Immature natural killer cell (primary cell): ENCODE results near the gene AKAP8L. TPM values are rescaled to one million over a fixed set of nuclear protein-coding genes. Genes with fewer than 3 reads are reported as not detected.

Experiments used
- DNase-seq, 3 donors: peaks; one replicate each; pipeline ENCODE4 v3.0.0; 2022; ENCODE audit warnings: mixed read lengths in 1 of 3
- H3K27ac Mint-ChIP-seq, 6 donors: one replicate each; pipeline ENCODE4 v1.8.0; 2020; ENCODE audit warnings: mixed read lengths in 6 of 6, mild to moderate bottlenecking in 5 of 6, inconsistent platforms in 4 of 6, moderate library complexity in 3 of 6
- H3K27me3 Mint-ChIP-seq, 3 donors: one replicate each; pipeline ENCODE4 v1.8.0; 2020 to 2021; ENCODE audit warnings: low read depth in 3 of 3, mild to moderate bottlenecking in 3 of 3, mixed read lengths in 3 of 3, moderate library complexity in 3 of 3, inconsistent platforms in 1 of 3
- H3K36me3 Mint-ChIP-seq, 3 donors: one replicate each; pipeline ENCODE4 v1.8.0; 2020; ENCODE audit warnings: mixed read lengths in 3 of 3, inconsistent platforms in 2 of 3, mild to moderate bottlenecking in 2 of 3
- H3K4me1 Mint-ChIP-seq, 2 donors: one replicate each; pipeline ENCODE4 v1.8.0; 2020; ENCODE audit warnings: inconsistent platforms in 2 of 2, mild to moderate bottlenecking in 2 of 2, mixed read lengths in 2 of 2, moderate library complexity in 1 of 2
- H3K4me3 Mint-ChIP-seq, 5 donors: one replicate each; pipeline ENCODE4 v1.8.0; 2020; ENCODE audit warnings: mild to moderate bottlenecking in 5 of 5, mixed read lengths in 5 of 5, inconsistent platforms in 3 of 5, moderate library complexity in 3 of 5
- H3K9me3 Mint-ChIP-seq, 6 donors: one replicate each; pipeline ENCODE4 v1.8.0; 2020; ENCODE audit warnings: mild to moderate bottlenecking in 6 of 6, mixed read lengths in 6 of 6, inconsistent platforms in 4 of 6, moderate library complexity in 3 of 6
- polyA plus RNA-seq, 3 donors: library from polyadenylated mRNA; unstranded; fragments of 300-500 nt; fragmentation: Illumina TruSeq; gene quantifications; one replicate each; pipeline ENCODE4 v1.2.3, GENCODE V29; 2021

AKAP8L gene, protein sequence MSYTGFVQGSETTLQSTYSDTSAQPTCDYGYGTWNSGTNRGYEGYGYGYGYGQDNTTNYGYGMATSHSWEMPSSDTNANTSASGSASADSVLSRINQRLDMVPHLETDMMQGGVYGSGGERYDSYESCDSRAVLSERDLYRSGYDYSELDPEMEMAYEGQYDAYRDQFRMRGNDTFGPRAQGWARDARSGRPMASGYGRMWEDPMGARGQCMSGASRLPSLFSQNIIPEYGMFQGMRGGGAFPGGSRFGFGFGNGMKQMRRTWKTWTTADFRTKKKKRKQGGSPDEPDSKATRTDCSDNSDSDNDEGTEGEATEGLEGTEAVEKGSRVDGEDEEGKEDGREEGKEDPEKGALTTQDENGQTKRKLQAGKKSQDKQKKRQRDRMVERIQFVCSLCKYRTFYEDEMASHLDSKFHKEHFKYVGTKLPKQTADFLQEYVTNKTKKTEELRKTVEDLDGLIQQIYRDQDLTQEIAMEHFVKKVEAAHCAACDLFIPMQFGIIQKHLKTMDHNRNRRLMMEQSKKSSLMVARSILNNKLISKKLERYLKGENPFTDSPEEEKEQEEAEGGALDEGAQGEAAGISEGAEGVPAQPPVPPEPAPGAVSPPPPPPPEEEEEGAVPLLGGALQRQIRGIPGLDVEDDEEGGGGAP
- polyA plus RNA-seq = 10 to 100 TPM; 28.4 to 58.5 (median 29.6) TPM

DNA sequence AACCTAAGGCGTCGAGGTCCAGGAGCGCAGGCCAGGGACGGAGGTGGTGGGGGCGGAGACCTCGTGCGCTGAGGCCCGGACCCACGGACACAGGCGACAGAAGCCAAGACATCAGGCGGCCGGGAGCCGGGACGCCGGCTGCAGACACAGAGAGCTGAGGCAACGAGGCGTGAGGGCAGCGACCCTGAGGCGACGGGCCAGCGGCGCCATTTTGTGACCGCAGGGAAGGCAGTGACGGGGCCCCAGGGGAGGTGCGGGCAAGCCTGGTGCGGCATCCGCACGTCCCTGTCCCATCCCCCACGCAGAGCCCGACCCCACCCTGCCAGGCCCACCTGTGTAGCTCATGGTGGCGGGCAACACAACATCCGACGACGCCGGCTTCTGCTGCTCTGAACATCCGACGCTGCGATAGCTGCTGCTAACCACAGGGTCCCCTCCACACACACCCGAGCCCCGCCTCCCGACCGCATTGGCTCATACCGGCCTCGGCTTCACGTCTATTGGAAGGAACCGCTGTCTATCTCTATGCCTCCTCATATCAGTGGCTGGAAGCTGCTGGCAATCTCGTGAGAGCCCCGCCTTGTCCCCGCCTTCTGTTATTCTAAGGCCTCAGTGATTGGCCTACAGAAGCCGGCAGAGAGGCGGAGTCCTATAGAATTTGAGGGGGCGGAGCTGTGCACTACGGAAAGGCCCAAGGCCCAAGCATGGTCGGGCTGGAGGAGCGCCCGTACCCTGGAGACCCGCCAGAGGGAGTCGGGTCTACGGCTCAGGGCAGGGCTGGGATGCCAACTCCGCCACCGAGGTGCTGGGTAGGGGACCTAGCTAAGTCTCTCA, at the start of gene AKAP8L:
AKAP8L (minus strand) TSS at position 410 of the 834 bp plus-strand sequence; CDS start at position 345, 65 bp downstream.
- Mint-ChIP-seq H3K27ac (peak within 1 kb of the TSS; percentile 92 to 99 (median 96)), H3K4me3 (peak within 1 kb of the TSS; percentile 99 to 100 (median 100)), H3K4me1 (peaks cover 41 to 48% of the 10 kb centered on the region in 2 donors), H3K36me3 (peaks cover 5 to 16% (median 10%) of the 10 kb centered on the region in 3 donors), H3K9me3 (no peaks in the 10 kb centered on the region), H3K27me3 (peaks cover 4 to 7% (median 6%) of the 10 kb centered on the region in 3 donors)
- DNase-seq = peak; percentile 99

DNA sequence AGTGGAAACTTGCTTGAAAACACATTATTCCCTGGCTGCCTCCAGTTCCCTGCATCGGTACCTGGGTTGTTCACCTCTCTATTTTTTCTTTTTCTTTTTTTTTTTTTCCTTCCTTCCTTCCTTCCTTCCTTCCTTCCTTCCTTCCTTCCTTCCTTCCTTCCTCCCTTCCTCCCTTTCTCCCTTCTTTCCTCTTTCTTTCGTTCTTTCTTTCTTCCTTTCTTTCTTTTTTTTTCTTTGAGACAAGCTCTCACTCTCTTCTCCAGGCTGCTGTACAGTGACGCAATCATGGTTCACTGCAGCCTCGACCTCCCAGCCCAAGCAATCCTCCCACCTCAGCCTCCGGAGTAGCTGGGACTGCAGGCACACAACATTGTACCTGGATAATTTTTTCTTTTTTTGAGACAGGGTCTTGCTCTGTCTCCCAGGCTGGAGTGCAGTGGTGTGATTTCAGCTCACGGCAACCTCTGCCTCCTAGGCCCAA, 49.0 kb upstream of the AKAP8L start:
- Mint-ChIP-seq H3K36me3 (peaks cover 0 to 6% (median 0%) of the 10 kb centered on the region in 3 donors), H3K4me1 (peaks cover 56 to 60% of the 10 kb centered on the region in 2 donors), H3K27me3 (peaks cover 2 to 9% (median 4%) of the 10 kb centered on the region in 3 donors), H3K9me3 (no peaks in the 10 kb centered on the region), H3K4me3 (peak overlapping the region in 3 of 5 donors; percentile 18 to 78 (median 51)), H3K27ac (peak overlapping the region; percentile 17 to 93 (median 70))
- no peak for DNase-seq

GRCh38 chr19:15466851-15467733, 48.3 kb upstream of the AKAP8L start:
- peak overlapping the region; percentile 56 to 94 (median 89) for H3K27ac Mint-ChIP-seq
- DNase-seq = peak in 1 of 3 donors; percentile 29
- H3K4me3 Mint-ChIP-seq = peak overlapping the region; percentile 53 to 78 (median 60)
- peaks cover 0 to 6% (median 5%) of the 10 kb centered on the region in 3 donors for H3K36me3 Mint-ChIP-seq
- H3K4me1 Mint-ChIP-seq = peaks cover 62 to 67% of the 10 kb centered on the region in 2 donors
- H3K27me3 Mint-ChIP-seq = peaks cover 2 to 9% (median 4%) of the 10 kb centered on the region in 3 donors
- H3K9me3 Mint-ChIP-seq = no peaks in the 10 kb centered on the region

GRCh38 chr19:15464394-15465385, 45.9 kb upstream of the AKAP8L start, which contains the start of gene RASAL3:
TSS of gene RASAL3 (minus strand) at chr19:15464544. CDS start at chr19:15464358, 186 bp downstream.
- Mint-ChIP-seq H3K36me3 (peaks cover 5 to 16% (median 5%) of the 10 kb centered on the region in 3 donors), H3K9me3 (no peaks in the 10 kb centered on the region), H3K27ac (peak within 1 kb of the TSS; percentile 94 to 98 (median 96)), H3K27me3 (peaks cover 2 to 7% (median 4%) of the 10 kb centered on the region in 3 donors), H3K4me1 (peaks cover 68 to 73% of the 10 kb centered on the region in 2 donors), H3K4me3 (peak within 1 kb of the TSS; percentile 92 to 97 (median 95))
- DNase-seq = peak; percentile 60 to 68 (median 65)

DNA sequence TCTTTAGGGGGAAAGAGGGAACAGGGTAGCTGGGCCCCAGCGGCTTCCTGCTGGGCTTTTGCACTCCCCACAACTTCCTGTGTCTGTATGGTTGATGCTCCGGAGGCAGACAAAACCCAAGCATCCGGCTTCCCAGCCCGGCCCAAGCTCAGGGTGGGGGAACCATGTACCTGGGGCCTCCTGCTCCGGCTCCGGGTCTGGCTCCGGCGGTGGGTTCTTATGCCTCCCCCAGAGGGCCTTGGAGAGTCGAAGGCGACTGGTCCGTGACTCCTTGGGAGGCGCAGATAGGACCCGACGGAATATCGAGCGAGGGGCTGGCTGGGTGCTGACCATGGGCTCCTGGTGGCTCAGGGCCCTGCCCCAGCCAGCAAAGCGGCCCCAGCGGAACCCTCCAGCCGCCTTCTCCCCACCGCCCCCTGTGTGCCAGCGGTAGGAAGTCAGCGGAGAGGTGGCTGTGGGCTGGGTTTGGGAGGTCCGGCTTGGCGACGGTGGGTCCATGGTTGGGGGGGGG, 45.1 kb upstream of the AKAP8L start:
- Mint-ChIP-seq H3K27ac (peak overlapping the region; percentile 93 to 98 (median 95)), H3K9me3 (no peaks in the 10 kb centered on the region), H3K36me3 (peaks cover 5 to 18% (median 5%) of the 10 kb centered on the region in 3 donors), H3K4me3 (peak overlapping the region; percentile 92 to 97 (median 95)), H3K4me1 (peaks cover 63 to 67% of the 10 kb centered on the region in 2 donors), H3K27me3 (peaks cover 2 to 6% (median 3%) of the 10 kb centered on the region in 3 donors)
- DNase-seq = peak; percentile 79 to 82 (median 79)

GRCh38 chr19:15461694-15462093, 42.9 kb upstream of the AKAP8L start:
- H3K27ac Mint-ChIP-seq = peak overlapping the region; percentile 74 to 96 (median 94)
- DNase-seq = no peak
- peaks cover 41 to 45% of the 10 kb centered on the region in 2 donors for H3K4me1 Mint-ChIP-seq
- H3K27me3 Mint-ChIP-seq = peaks cover 0 to 4% (median 0%) of the 10 kb centered on the region in 3 donors
- no peaks in the 10 kb centered on the region for H3K9me3 Mint-ChIP-seq
- peaks cover 5 to 24% (median 5%) of the 10 kb centered on the region in 3 donors for H3K36me3 Mint-ChIP-seq
- peak overlapping the region in 3 of 5 donors; percentile 10 to 97 (median 94) for H3K4me3 Mint-ChIP-seq

DNA sequence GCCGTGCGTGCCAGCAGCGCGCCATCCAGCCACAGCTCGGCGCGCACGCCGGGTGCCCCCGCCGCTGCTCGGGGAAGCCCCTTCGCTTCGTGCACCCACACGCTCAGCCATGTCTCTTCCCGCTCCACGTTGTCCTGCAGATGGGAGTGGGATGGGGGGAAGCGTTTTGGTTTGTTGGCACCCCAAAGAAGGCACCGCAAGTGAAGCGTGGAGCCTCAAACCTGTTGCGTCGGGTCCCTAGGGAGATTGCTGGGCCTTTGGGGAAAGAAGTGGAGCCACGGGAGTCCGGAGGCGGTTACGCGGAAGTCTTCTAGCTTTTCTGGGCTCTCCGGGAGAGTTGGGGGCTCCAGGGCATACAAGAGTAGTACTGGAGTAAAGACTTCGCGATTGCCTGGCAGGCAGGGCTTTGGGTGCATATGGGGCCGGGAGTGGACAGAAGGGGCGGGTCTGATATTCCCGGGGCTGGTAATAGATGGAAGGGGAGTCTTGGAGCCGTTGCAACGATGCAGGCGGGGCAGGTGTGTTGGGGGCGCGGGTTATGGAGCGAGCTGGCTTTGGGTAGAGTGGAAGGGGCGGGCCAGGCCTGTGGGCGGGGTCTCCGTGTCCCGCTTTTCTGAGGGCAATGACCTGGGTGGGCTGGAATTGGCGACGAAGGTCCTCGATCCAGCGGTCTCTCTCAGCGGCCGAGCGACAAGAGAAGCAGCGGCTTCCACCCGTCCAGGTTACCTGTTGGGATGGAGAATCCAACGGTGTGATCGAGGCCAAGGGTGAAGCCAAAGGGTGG, 39.1 kb upstream of the AKAP8L start:
- H3K4me3 Mint-ChIP-seq = no peak overlapping the region
- peaks cover 31 to 37% of the 10 kb centered on the region in 2 donors for H3K4me1 Mint-ChIP-seq
- no peak overlapping the region for H3K27ac Mint-ChIP-seq
- no peak for DNase-seq
- H3K36me3 Mint-ChIP-seq = peaks cover 17 to 46% (median 17%) of the 10 kb centered on the region in 3 donors
- H3K9me3 Mint-ChIP-seq = no peaks in the 10 kb centered on the region
- H3K27me3 Mint-ChIP-seq = peaks cover 0 to 3% (median 0%) of the 10 kb centered on the region in 3 donors

- peaks cover 24 to 29% of the 10 kb centered on the region in 2 donors for H3K4me1 Mint-ChIP-seq
- peaks cover 0 to 3% (median 0%) of the 10 kb centered on the region in 3 donors for H3K27me3 Mint-ChIP-seq
- no peaks in the 10 kb centered on the region for H3K9me3 Mint-ChIP-seq
- H3K4me3 Mint-ChIP-seq = no peak overlapping the region
- no peak overlapping the region for H3K27ac Mint-ChIP-seq
- peaks cover 13 to 46% (median 17%) of the 10 kb centered on the region in 3 donors for H3K36me3 Mint-ChIP-seq
- no peak for DNase-seq
Measured at GRCh38 chr19:15456871-15457700, 38.3 kb upstream of the AKAP8L start.

DNA sequence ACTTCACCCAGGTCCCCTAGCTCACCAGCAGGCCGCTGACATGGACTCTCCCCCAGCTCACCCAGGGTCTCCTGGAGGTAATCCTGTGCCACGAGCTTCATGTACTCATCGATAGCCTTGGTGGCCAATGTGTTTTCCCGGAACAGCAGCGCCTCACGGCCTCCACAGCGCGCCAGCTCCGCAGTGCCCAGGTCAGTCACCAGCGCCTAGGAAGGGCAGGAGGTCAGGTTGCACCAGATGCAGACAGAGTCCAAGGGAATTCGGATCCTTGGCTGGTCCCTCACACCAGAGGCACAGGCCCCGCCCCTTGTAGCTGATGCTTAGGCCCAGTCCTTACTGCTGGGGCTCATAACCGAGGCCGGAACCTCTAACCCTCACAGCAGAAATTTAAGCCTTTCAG, 37.7 kb upstream of the AKAP8L start:
- peaks cover 13 to 42% (median 14%) of the 10 kb centered on the region in 3 donors for H3K36me3 Mint-ChIP-seq
- H3K27ac Mint-ChIP-seq = peak overlapping the region in 2 of 6 donors; percentile 13 to 24
- DNase-seq = no peak
- peaks cover 20 to 25% of the 10 kb centered on the region in 2 donors for H3K4me1 Mint-ChIP-seq
- H3K9me3 Mint-ChIP-seq = no peaks in the 10 kb centered on the region
- H3K27me3 Mint-ChIP-seq = peaks cover 0 to 3% (median 0%) of the 10 kb centered on the region in 3 donors
- H3K4me3 Mint-ChIP-seq = no peak overlapping the region

GRCh38 chr19:15455996-15456395, 37.2 kb upstream of the AKAP8L start:
- Mint-ChIP-seq H3K4me3 (no peak overlapping the region), H3K27ac (peak overlapping the region in 2 of 6 donors; percentile 13 to 24), H3K36me3 (peaks cover 13 to 47% (median 17%) of the 10 kb centered on the region in 3 donors), H3K9me3 (no peaks in the 10 kb centered on the region), H3K27me3 (peaks cover 0 to 3% (median 0%) of the 10 kb centered on the region in 3 donors), H3K4me1 (peaks cover 24 to 29% of the 10 kb centered on the region in 2 donors)
- DNase-seq = no peak
